Transverse colon (tissue), 4 donors: ENCODE measurements around the gene LDB2. TPM values are rescaled to one million over a fixed set of nuclear protein-coding genes. Genes with fewer than 3 reads are reported as not detected.

Source experiments
- DNase-seq: peaks from one replicate; pipeline ENCODE4 v3.0.0-alpha.2; 2019
- H3K27ac ChIP-seq, 4 donors: fragments of 200-600 bp; sonication (generic); 2 replicates each; pipeline ENCODE4 v1.5.1; 2016 to 2018; ENCODE audit warnings: inconsistent platforms in 4 of 4
- H3K27me3 ChIP-seq: fragments of 200-600 bp; sonication (generic); 2 replicates; pipeline ENCODE4 v1.5.1; 2017; ENCODE audit warnings: inconsistent platforms
- H3K36me3 ChIP-seq, 4 donors: fragments of 200-600 bp; sonication (generic); 2 replicates each; pipeline ENCODE4 v1.5.1; 2017 to 2019; ENCODE audit warnings: inconsistent platforms in 4 of 4
- H3K4me1 ChIP-seq, 4 donors: fragments of 200-600 bp; sonication (generic); 2 replicates each; pipeline ENCODE4 v1.5.1; 2017 to 2020; ENCODE audit warnings: inconsistent platforms in 4 of 4
- H3K4me3 ChIP-seq, 4 donors: fragments of 200-600 bp; sonication (generic); 1 replicate in 1 of 4; 2 replicates in 3 of 4; pipeline versions ENCODE4 v1.5.1 to v1.6.1; 2017 to 2019; ENCODE audit warnings: inconsistent platforms in 4 of 4
- H3K9me3 ChIP-seq, 2 donors: fragments of 200-600 bp; sonication (generic); 2 replicates each; pipeline ENCODE4 v1.5.1; 2017 to 2019; ENCODE audit warnings: inconsistent platforms in 2 of 2
- CTCF ChIP-seq, 5 experiments: fragments of 200-600 bp in 3 of 5; fragments of 450-650 bp in 2 of 5; sonication (generic) in 3 of 5; IDR thresholded peaks; 1 replicate in 2 of 5; 2 replicates in 3 of 5; pipeline ENCODE4 v1.5.1; 2016 to 2017; ENCODE audit warnings: antibody characterized with exemption in 5 of 5, inconsistent platforms in 3 of 5, mild to moderate bottlenecking in 2 of 5, moderate library complexity in 1 of 5
- EP300 ChIP-seq: sonication (generic); formaldehyde crosslinking; IDR thresholded peaks from one replicate; pipeline ENCODE4 v1.6.1; 2017; ENCODE audit warnings: antibody characterized with exemption, low read depth
- POLR2A ChIP-seq: fragments of 450-650 bp; IDR thresholded peaks from one replicate; pipeline ENCODE4 v1.6.1; 2016; ENCODE audit warnings: antibody characterized with exemption, mild to moderate bottlenecking, moderate library complexity
- POLR2AphosphoS5 ChIP-seq, 3 donors: sonication (generic); formaldehyde crosslinking; IDR thresholded peaks; one replicate each; pipeline ENCODE4 v1.6.1; 2016; ENCODE audit warnings: antibody characterized with exemption in 3 of 3
- WGBS, 2 donors: methylation state at CpG; one replicate each; pipeline ENCODE4 v1.1.5; 2018; ENCODE audit warnings: low coverage in 1 of 2; 5-methylcytosine and 5-hydroxymethylcytosine counted together
- in situ Hi-C, 4 donors: fragments of 200-750 bp; cut with MboI; loops; one replicate each; pipeline versions ENCODE4 v1.15.0 to v1.15.1; 2017; ENCODE audit warnings: low sequenced_read_pairs in 3 of 4, low pct_ligation_motif_present in 1 of 4, low pct_unique_long_range_greater_than_20kb in 1 of 4
- intact Hi-C: fragments of 100-400 bp; cut with DNase I; formaldehyde crosslinking; loops from one replicate; pipeline ENCODE4 v1.15.1; 2023; ENCODE audit warnings: low total_unique reads
- total RNA-seq, 4 donors: library from RNA; depleted of rRNA; stranded (reverse); fragments of >200 nt; gene quantifications; one replicate each; pipeline ENCODE4 v1.1.0, GENCODE V29; 2016

The LDB2 gene
- total RNA-seq, 4 donors from 2014 or later = 7.0 to 46.6 (median 8.9) TPM

- no peak for TF ChIP-seq EP300
- no peak for TF ChIP-seq CTCF (IDR thresholded peaks at IDR 0.05)
- TF ChIP-seq POLR2A = no peak
- H3K36me3 ChIP-seq = no peaks in the 10 kb centered on the region
- no peak overlapping the region for H3K27ac ChIP-seq
- no peaks in the 10 kb centered on the region for H3K4me1 ChIP-seq
- DNase-seq = no peak
- intact Hi-C loops = no loop called here
- in situ Hi-C loops = no loop called here
- H3K4me3 ChIP-seq = no peak overlapping the region
- no peaks in the 10 kb centered on the region for H3K9me3 ChIP-seq
- no peaks in the 10 kb centered on the region for H3K27me3 ChIP-seq
Observed at GRCh38 chr4:16713271-16713670, 185.2 kb downstream of the LDB2 start.

- in situ Hi-C loops (no loop called here), intact Hi-C loops (no loop called here)
- Histone ChIP-seq H3K27me3 (no peaks in the 10 kb centered on the region), H3K36me3 (no peaks in the 10 kb centered on the region), H3K27ac (no peak overlapping the region), H3K4me1 (no peaks in the 10 kb centered on the region), H3K9me3 (no peaks in the 10 kb centered on the region), H3K4me3 (no peak overlapping the region)
- 57 to 67% methylated on average over 3 of the region's 3 CpGs for WGBS, 2 donors
- no peak for TF ChIP-seq POLR2AphosphoS5 (IDR thresholded peaks at IDR 0.05)
- TF ChIP-seq POLR2A = no peak
- no peak for DNase-seq
Observed at GRCh38 chr4:16710198-16710597, 188.2 kb downstream of the LDB2 start.

GRCh38 chr4:16707874-16708273 lies 190.6 kb downstream of the LDB2 start:
- H3K27me3 ChIP-seq = no peaks in the 10 kb centered on the region
- intact Hi-C loops = no loop called here
- WGBS, 2 donors = 73 to 78% methylated on average over 4 of the region's 4 CpGs
- no peak for DNase-seq
- no peaks in the 10 kb centered on the region for H3K36me3 ChIP-seq
- in situ Hi-C loops = no loop called here
- no peak overlapping the region for H3K4me3 ChIP-seq
- H3K27ac ChIP-seq = no peak overlapping the region
- no peaks in the 10 kb centered on the region for H3K4me1 ChIP-seq
- no peaks in the 10 kb centered on the region for H3K9me3 ChIP-seq
- TF ChIP-seq POLR2A (no peak), EP300 (no peak)

GRCh38 chr4:16706251-16706650 lies 192.2 kb downstream of the LDB2 start:
- 58 to 83% methylated on average over 4 to 6 of the region's 6 CpGs for WGBS, 2 donors
- in situ Hi-C loops = no loop called here

GRCh38 chr4:16705341-16705740 lies 193.1 kb downstream of the LDB2 start:
- Histone ChIP-seq H3K27me3 (no peaks in the 10 kb centered on the region), H3K4me3 (no peak overlapping the region), H3K4me1 (no peaks in the 10 kb centered on the region), H3K36me3 (no peaks in the 10 kb centered on the region), H3K9me3 (no peaks in the 10 kb centered on the region), H3K27ac (no peak overlapping the region)
- TF ChIP-seq POLR2AphosphoS5 (IDR thresholded peaks at IDR 0.05) (no peak), EP300 (no peak), POLR2A (no peak), CTCF (IDR thresholded peaks at IDR 0.05) (no peak)
- in situ Hi-C loops = no loop called here
- no peak for DNase-seq
- WGBS, 2 donors = 53 to 78% methylated on average over 3 of the region's 3 CpGs
- intact Hi-C loops = no loop called here

More at GRCh38 chr4:16706251-16706650, 192.2 kb downstream of the LDB2 start:
- Histone ChIP-seq H3K27me3 (no peaks in the 10 kb centered on the region), H3K4me1 (no peaks in the 10 kb centered on the region), H3K4me3 (no peak overlapping the region), H3K9me3 (no peaks in the 10 kb centered on the region), H3K36me3 (no peaks in the 10 kb centered on the region), H3K27ac (no peak overlapping the region)
- no peak for DNase-seq
- intact Hi-C loops = no loop called here
- no peak for TF ChIP-seq POLR2AphosphoS5 (IDR thresholded peaks at IDR 0.05)
- TF ChIP-seq POLR2A = no peak
- TF ChIP-seq EP300 = no peak
- TF ChIP-seq CTCF (IDR thresholded peaks at IDR 0.05) = no peak
